Endothelial cell (in vitro differentiated cells): ENCODE data around the gene TM4SF5. TPM values are rescaled to one million over a fixed set of nuclear protein-coding genes. Genes with fewer than 3 reads are reported as not detected.

Experiments used
- DNase-seq: peaks from one replicate; pipeline ENCODE4 v3.0.0; 2021; ENCODE audit warnings: low spot score
- H3K27ac Mint-ChIP-seq: one replicate; pipeline ENCODE4 v1.8.0; 2021; ENCODE audit warnings: mixed read lengths, inconsistent platforms; ENCODE audit not compliant: unreplicated experiment
- H3K27me3 Mint-ChIP-seq: one replicate; pipeline ENCODE4 v1.8.0; 2021; ENCODE audit warnings: mild to moderate bottlenecking, moderate library complexity, mixed read lengths, inconsistent platforms; ENCODE audit not compliant: unreplicated experiment
- H3K36me3 Mint-ChIP-seq: one replicate; pipeline ENCODE4 v1.8.0; 2021; ENCODE audit warnings: mild to moderate bottlenecking, low read depth, mixed read lengths, inconsistent platforms; ENCODE audit not compliant: unreplicated experiment
- H3K4me1 Mint-ChIP-seq: one replicate; pipeline ENCODE4 v1.8.0; 2021; ENCODE audit warnings: mild to moderate bottlenecking, mixed read lengths, inconsistent platforms; ENCODE audit not compliant: unreplicated experiment
- H3K4me3 Mint-ChIP-seq: one replicate; pipeline ENCODE4 v1.8.0; 2021; ENCODE audit warnings: mild to moderate bottlenecking, mixed read lengths, inconsistent platforms; ENCODE audit not compliant: unreplicated experiment
- H3K9me3 Mint-ChIP-seq: one replicate; pipeline ENCODE4 v1.8.0; 2021; ENCODE audit warnings: mixed read lengths, inconsistent platforms; ENCODE audit not compliant: unreplicated experiment
- CTCF ChIP-seq: fragments of 200-600 bp; sonication (generic); IDR thresholded peaks from one replicate; pipeline ENCODE4 v1.5.0; 2021; ENCODE audit warnings: antibody characterized with exemption; ENCODE audit not compliant: unreplicated experiment
- total RNA-seq: library from RNA; stranded (reverse); fragmentation: NEBNext Ultra II Directional; extraction: Animal tissue kit (Norgen Biotek cat#: 25700); gene quantifications from one replicate; pipeline ENCODE4 v1.2.1, GENCODE V29; 2021; ENCODE audit not compliant: unreplicated experiment

Gene TM4SF5
- total RNA-seq, 1 donor from 2014 or later, result not detected

- peaks cover 11% of the 10 kb centered on the region for H3K4me1 Mint-ChIP-seq
- peaks cover 12% of the 10 kb centered on the region for H3K27me3 Mint-ChIP-seq
- H3K9me3 Mint-ChIP-seq, result no peaks in the 10 kb centered on the region
- peak overlapping the region; percentile 96 for H3K4me3 Mint-ChIP-seq
- H3K27ac Mint-ChIP-seq, result no peak overlapping the region
- H3K36me3 Mint-ChIP-seq, result peaks cover 22% of the 10 kb centered on the region
- TF ChIP-seq CTCF, result no peak
- no peak for DNase-seq
Observed at GRCh38 chr17:4807605-4808377, 36.1 kb downstream of the TM4SF5 start.

- H3K36me3 Mint-ChIP-seq, result peaks cover 22% of the 10 kb centered on the region
- H3K27me3 Mint-ChIP-seq, result peaks cover 12% of the 10 kb centered on the region
- peak overlapping the region; percentile 85 for H3K4me3 Mint-ChIP-seq
- no peak for TF ChIP-seq CTCF
- no peak for DNase-seq
- H3K4me1 Mint-ChIP-seq, result peaks cover 11% of the 10 kb centered on the region
- no peaks in the 10 kb centered on the region for H3K9me3 Mint-ChIP-seq
- no peak overlapping the region for H3K27ac Mint-ChIP-seq
Observed at GRCh38 chr17:4808378-4808767, 36.7 kb downstream of the TM4SF5 start.

DNA sequence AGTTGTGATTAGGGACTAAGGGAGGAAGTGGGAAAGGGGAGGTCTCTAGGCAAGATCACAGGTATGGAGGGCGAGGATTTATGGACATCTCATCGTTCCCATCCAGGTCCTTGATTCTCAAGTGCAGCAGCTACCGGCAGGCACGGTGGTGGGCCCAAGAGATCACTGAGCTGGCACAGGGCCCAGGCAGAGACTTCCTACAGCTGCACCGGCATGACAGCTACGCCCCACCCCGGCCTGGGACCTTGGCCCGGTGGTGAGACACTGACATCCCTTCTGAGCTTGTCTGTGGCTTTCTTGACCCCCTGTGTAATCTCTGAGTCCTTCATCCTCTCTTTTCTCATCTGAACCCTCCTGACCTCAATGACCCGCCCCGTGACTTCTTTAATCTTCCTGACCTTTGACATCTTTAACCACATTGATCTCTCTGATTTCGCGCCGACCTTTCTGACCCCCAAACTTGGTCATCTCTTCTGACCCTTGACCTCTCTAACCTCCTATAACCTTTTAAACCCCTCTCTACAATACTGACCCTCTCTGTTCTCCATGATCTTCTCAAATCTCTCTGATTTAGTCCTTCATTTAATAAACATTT lies 39.1 kb downstream of the TM4SF5 start:
- Mint-ChIP-seq H3K27ac (no peak overlapping the region), H3K4me3 (peak overlapping the region; percentile 14)
- TF ChIP-seq CTCF, result no peak

GRCh38 chr17:4811471-4811870 lies 39.8 kb downstream of the TM4SF5 start:
- no peaks in the 10 kb centered on the region for H3K27me3 Mint-ChIP-seq
- DNase-seq, result no peak
- no peaks in the 10 kb centered on the region for H3K9me3 Mint-ChIP-seq
- peaks cover 6% of the 10 kb centered on the region for H3K4me1 Mint-ChIP-seq
- TF ChIP-seq CTCF, result no peak
- H3K27ac Mint-ChIP-seq, result no peak overlapping the region
- peaks cover 28% of the 10 kb centered on the region for H3K36me3 Mint-ChIP-seq
- peak overlapping the region; percentile 24 for H3K4me3 Mint-ChIP-seq

More for the DNA sequence above, 39.1 kb downstream of the TM4SF5 start:
- no peak for DNase-seq
- Mint-ChIP-seq H3K27me3 (peaks cover 5% of the 10 kb centered on the region), H3K4me1 (peaks cover 11% of the 10 kb centered on the region), H3K9me3 (no peaks in the 10 kb centered on the region), H3K36me3 (peaks cover 27% of the 10 kb centered on the region)

GRCh38 chr17:4812690-4813089 lies 41.0 kb downstream of the TM4SF5 start:
- no peak for TF ChIP-seq CTCF
- Mint-ChIP-seq H3K36me3 (peaks cover 28% of the 10 kb centered on the region), H3K4me1 (peaks cover 6% of the 10 kb centered on the region), H3K27ac (no peak overlapping the region), H3K27me3 (no peaks in the 10 kb centered on the region), H3K4me3 (no peak overlapping the region), H3K9me3 (no peaks in the 10 kb centered on the region)
- no peak for DNase-seq
